Endothelial cell of umbilical vein (primary cell): ENCODE results near the gene SLC25A38. TPM values are rescaled to one million over a fixed set of nuclear protein-coding genes. Genes with fewer than 3 reads are reported as not detected.
A peak's percentile ranks its signal among the peaks of the same experiment; 100 is the strongest.

Experiments used
- BruUV-seq: library from RNA; stranded (reverse); fragments of 400-500 nt; replicated peaks from 2 replicates; lab custom pipeline; 2021; lab: Mats Ljungman, UMichigan
- CTCF ChIA-PET: fragments of 300-600, 350-600 bp; sonication (Branson Sonifier 250); formaldehyde crosslinking; loops from one replicate; lab custom pipeline; 2021; ENCODE audit warnings: antibody characterized with exemption, inconsistent platforms; lab: Charles Lee
- POLR2A ChIA-PET: fragments of 300-600, 350-600 bp; sonication (Branson Sonifier 250); formaldehyde crosslinking; loops from one replicate; lab custom pipeline; 2021; ENCODE audit warnings: antibody characterized with exemption, inconsistent platforms; lab: Charles Lee
- DNase-seq: peaks from one replicate; pipeline ENCODE4 v3.0.0-alpha.2; 2011; ENCODE audit warnings: low read depth, low spot score
- FAIRE-seq: peaks from 2 replicates; lab custom pipeline; 2011; peaks lifted over from hg19 to GRCh38; lab: Jason Lieb, UNC
- H2AFZ ChIP-seq: 2 replicates; pipeline ENCODE4 v1.6.0; 2012; ENCODE audit warnings: low read depth, low read length, control low read depth, inconsistent platforms
- H3K27ac ChIP-seq: 2 replicates; pipeline ENCODE4 v1.5.1; 2011; ENCODE audit warnings: low read depth, mild to moderate bottlenecking, control low read depth, low read length, moderate library complexity; ENCODE audit not compliant: insufficient read depth
- H3K27me3 ChIP-seq, 2 experiments: 2 replicates each; pipeline versions ENCODE4 v1.6.0 to v1.6.1; 2011; ENCODE audit warnings: low read length in 2 of 2, mixed read lengths in 1 of 2; ENCODE audit not compliant: control insufficient read depth in 2 of 2, insufficient read depth in 2 of 2
- H3K36me3 ChIP-seq, 2 experiments: 2 replicates in 1 of 2; 3 replicates in 1 of 2; pipeline ENCODE4 v1.5.1; 2011; ENCODE audit warnings: low read length in 2 of 2, mild to moderate bottlenecking in 1 of 2, moderate library complexity in 1 of 2; ENCODE audit not compliant: control insufficient read depth in 2 of 2, insufficient read depth in 2 of 2; ENCODE audit errors: extremely low read depth in 1 of 2
- H3K4me1 ChIP-seq: 3 replicates; pipeline ENCODE4 v1.5.1; 2011; ENCODE audit warnings: mild to moderate bottlenecking, low read length; ENCODE audit not compliant: control insufficient read depth, insufficient read depth; ENCODE audit errors: extremely low read depth
- H3K4me2 ChIP-seq: 2 replicates; pipeline ENCODE4 v1.6.1; 2011; ENCODE audit warnings: low read length, control low read depth, mixed read lengths; ENCODE audit not compliant: insufficient read depth
- H3K4me3 ChIP-seq, 3 experiments: fragments of 200-600 bp in 1 of 3; sonication (generic), shearing (Covaris generic) in 1 of 3; replicated peaks in 1 of 3; 2 replicates each; pipeline ENCODE4 v1.5.1; 2011 to 2016; ENCODE audit warnings: control low read depth in 3 of 3, low read length in 3 of 3, mild to moderate bottlenecking in 2 of 3, inconsistent platforms in 1 of 3, low read depth in 1 of 3, moderate library complexity in 1 of 3; ENCODE audit not compliant: insufficient read depth in 1 of 3
- H3K79me2 ChIP-seq: 2 replicates; pipeline ENCODE4 v1.6.0; 2012; ENCODE audit warnings: low read length, inconsistent platforms; ENCODE audit not compliant: control insufficient read depth, insufficient read depth
- H3K9ac ChIP-seq: replicated peaks from 2 replicates; pipeline ENCODE3; 2011; ENCODE audit warnings: low read length, control low read depth; ENCODE audit not compliant: insufficient read depth; ENCODE audit errors: extremely low read depth
- H3K9me1 ChIP-seq: replicated peaks from 3 replicates; pipeline ENCODE4 v1.6.0; 2011; ENCODE audit warnings: mild to moderate bottlenecking, low read length; ENCODE audit not compliant: control insufficient read depth, insufficient read depth; ENCODE audit errors: extremely low read depth
- H3K9me3 ChIP-seq: replicated peaks from 2 replicates; pipeline ENCODE4 v1.5.1; 2012; ENCODE audit warnings: low read length, inconsistent platforms; ENCODE audit not compliant: control insufficient read depth, insufficient read depth
- H4K20me1 ChIP-seq: replicated peaks from 2 replicates; pipeline ENCODE3; 2011; ENCODE audit warnings: mild to moderate bottlenecking, low read length; ENCODE audit not compliant: control insufficient read depth, insufficient read depth; ENCODE audit errors: extremely low read depth
- EZH2 ChIP-seq: IDR thresholded peaks from 2 replicates; pipeline ENCODE4 v1.6.1; 2012; ENCODE audit warnings: borderline replicate concordance, low read depth, mild to moderate bottlenecking, moderate library complexity, low read length, inconsistent platforms; ENCODE audit not compliant: severe bottlenecking
- FOS ChIP-seq: IDR thresholded peaks from 2 replicates; pipeline ENCODE4 v1.6.1; 2011; ENCODE audit warnings: mild to moderate bottlenecking, low read length, moderate library complexity, borderline replicate concordance; ENCODE audit not compliant: insufficient read depth
- GATA2 ChIP-seq: IDR thresholded peaks from 2 replicates; pipeline ENCODE4 v1.7.0; 2011; ENCODE audit warnings: low read depth, mild to moderate bottlenecking, moderate library complexity, mixed read lengths, low read length; ENCODE audit not compliant: insufficient read length, insufficient read depth
- JUN ChIP-seq: IDR thresholded peaks from 2 replicates; pipeline ENCODE4 v1.6.1; 2011; ENCODE audit warnings: borderline replicate concordance, low read depth; ENCODE audit not compliant: insufficient read length, insufficient read depth
- MAX ChIP-seq: IDR thresholded peaks from 2 replicates; pipeline ENCODE4 v1.6.1; 2011; ENCODE audit not compliant: insufficient read depth, insufficient read length
- MYC ChIP-seq: IDR thresholded peaks from one replicate; pipeline ENCODE4 v1.6.1; 2011; ENCODE audit warnings: mild to moderate bottlenecking, low read depth, low read length
- POLR2A ChIP-seq: IDR thresholded peaks from 2 replicates; pipeline ENCODE4 v1.6.1; 2012; ENCODE audit warnings: low read depth, mild to moderate bottlenecking, control low read depth, low read length
- POLR2AphosphoS5 ChIP-seq: IDR thresholded peaks from 2 replicates; pipeline ENCODE4 v1.6.1; 2012; ENCODE audit warnings: low read depth, mild to moderate bottlenecking, control low read depth, low read length, moderate library complexity; ENCODE audit not compliant: insufficient read depth
- dilution Hi-C: fragments of 300-500 bp; cut with MboI; formaldehyde crosslinking; loops from one replicate; pipeline ENCODE4 v1.15.0; 2019; ENCODE audit warnings: low sequenced_read_pairs; ENCODE audit not compliant: extremely low pct_ligation_motif_present
- intact Hi-C: fragments of 100-400 bp; cut with micrococcal nuclease; formaldehyde crosslinking; loops from one replicate; pipeline ENCODE4 v1.10.0; 2022
- polyA plus RNA-seq, 4 experiments: library from polyadenylated mRNA; depleted of rRNA in 3 of 4; stranded (reverse) in 3 of 4; unstranded in 1 of 4; fragments of >200 nt; gene quantifications; 2 replicates each; pipeline versions ENCODE4 v1.2.1 to v1.2.3, GENCODE V29; 2011 to 2012; ENCODE audit warnings: missing spikeins in 1 of 4
- total RNA-seq: library from RNA; stranded (reverse); gene quantifications from 2 replicates; pipeline ENCODE4 v1.2.3, GENCODE V29; 2021
- TF ChIP-seq, protein P1 (sequence below), 2 donors: IDR thresholded peaks; 1 replicate in 1 of 2; 2 replicates in 1 of 2; pipeline ENCODE4 v1.5.1; 2011; ENCODE audit warnings: low read length in 2 of 2, mild to moderate bottlenecking in 2 of 2, moderate library complexity in 2 of 2, control low read depth in 1 of 2, inconsistent platforms in 1 of 2, low read depth in 1 of 2; ENCODE audit not compliant: insufficient read depth in 1 of 2; ENCODE audit errors: extremely low read depth in 1 of 2

Gene SLC25A38
- total and polyA plus RNA-seq, 2 donors (not counting 3 experiments of a cell fraction or from before 2014, with no cell fraction given): 20.0 to 31.1 TPM

DNA sequence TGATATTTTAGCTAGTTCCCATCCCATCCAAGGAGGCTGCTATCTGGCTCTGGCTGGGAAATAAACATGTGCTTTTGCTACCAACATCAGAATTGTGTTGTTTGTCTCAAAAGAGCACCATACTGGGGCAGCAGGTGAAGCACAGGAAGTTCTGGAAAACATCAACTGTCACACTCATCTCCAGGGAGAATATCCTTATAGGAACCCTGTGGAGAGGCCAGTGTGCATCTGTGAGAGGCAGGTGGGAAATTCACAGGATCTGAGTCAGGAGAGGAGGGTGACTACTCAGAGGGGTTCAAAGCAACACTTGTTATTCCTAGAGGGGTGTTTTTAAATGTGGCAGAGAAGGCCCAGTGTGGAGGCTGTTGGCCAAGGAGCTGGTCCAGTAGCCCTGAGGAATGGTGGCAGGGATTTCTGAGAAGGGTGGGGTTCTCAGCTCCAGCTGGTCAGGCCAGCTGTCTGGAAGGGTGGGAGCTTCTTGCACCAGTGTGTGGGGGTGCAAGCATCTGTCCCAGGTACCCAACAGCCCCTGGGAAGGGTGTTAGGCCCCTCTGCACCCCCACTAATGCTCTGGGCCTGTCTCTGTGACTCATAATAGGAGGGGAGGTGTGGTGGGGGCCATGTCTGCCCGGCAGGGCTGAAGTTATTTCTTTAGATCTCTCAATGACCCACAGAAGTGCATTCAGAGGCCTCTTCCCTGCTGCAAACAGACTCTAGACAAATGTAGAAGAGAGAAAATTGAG lies 52.0 kb downstream of the SLC25A38 start:
- no peaks in the 10 kb centered on the region for H3K36me3 ChIP-seq
- no peaks in the 10 kb centered on the region for H3K9me1 ChIP-seq
- H3K9ac ChIP-seq: no peak overlapping the region
- H4K20me1 ChIP-seq: no peaks in the 10 kb centered on the region
- DNase-seq (no peak), FAIRE-seq (no peak)
- POLR2A ChIA-PET: no interaction called here
- H3K4me2 ChIP-seq: no peak overlapping the region
- H2AFZ ChIP-seq: peak overlapping the region; percentile 15
- no peak for TF ChIP-seq POLR2AphosphoS5
- no peak for TF ChIP-seq JUN
- no peak for TF ChIP-seq MAX
- TF ChIP-seq EZH2: no peak
- TF ChIP-seq GATA2: no peak
- no peak for TF ChIP-seq FOS
- no peak for TF ChIP-seq POLR2A
- TF ChIP-seq, protein P1, sequence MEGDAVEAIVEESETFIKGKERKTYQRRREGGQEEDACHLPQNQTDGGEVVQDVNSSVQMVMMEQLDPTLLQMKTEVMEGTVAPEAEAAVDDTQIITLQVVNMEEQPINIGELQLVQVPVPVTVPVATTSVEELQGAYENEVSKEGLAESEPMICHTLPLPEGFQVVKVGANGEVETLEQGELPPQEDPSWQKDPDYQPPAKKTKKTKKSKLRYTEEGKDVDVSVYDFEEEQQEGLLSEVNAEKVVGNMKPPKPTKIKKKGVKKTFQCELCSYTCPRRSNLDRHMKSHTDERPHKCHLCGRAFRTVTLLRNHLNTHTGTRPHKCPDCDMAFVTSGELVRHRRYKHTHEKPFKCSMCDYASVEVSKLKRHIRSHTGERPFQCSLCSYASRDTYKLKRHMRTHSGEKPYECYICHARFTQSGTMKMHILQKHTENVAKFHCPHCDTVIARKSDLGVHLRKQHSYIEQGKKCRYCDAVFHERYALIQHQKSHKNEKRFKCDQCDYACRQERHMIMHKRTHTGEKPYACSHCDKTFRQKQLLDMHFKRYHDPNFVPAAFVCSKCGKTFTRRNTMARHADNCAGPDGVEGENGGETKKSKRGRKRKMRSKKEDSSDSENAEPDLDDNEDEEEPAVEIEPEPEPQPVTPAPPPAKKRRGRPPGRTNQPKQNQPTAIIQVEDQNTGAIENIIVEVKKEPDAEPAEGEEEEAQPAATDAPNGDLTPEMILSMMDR (IDR thresholded peaks at IDR 0.05; ENCODE audit: extremely low read depth in 1 of 2, insufficient read depth in 1 of 2, low read depth in 1 of 2, low read length in 2 of 2): no peak
- TF ChIP-seq MYC: no peak
- dilution Hi-C loops (no loop called here), intact Hi-C loops (no loop called here)
- H3K79me2 ChIP-seq: no peaks in the 10 kb centered on the region
- no peaks in the 10 kb centered on the region for H3K9me3 ChIP-seq
- H3K4me1 ChIP-seq: peaks cover 7% of the 10 kb centered on the region
- CTCF ChIA-PET: interaction anchor here (1.2 kb wide), 1 partner anchor 12 kb away, joined by 4 read pairs; no protein-coding TSS in a partner anchor
- no TSS peak for BruUV-seq
- no peaks in the 10 kb centered on the region for H3K27me3 ChIP-seq
- no peak overlapping the region for H3K4me3 ChIP-seq
- no peak overlapping the region for H3K27ac ChIP-seq
